Endothelial cell of umbilical vein (primary cell): ENCODE data around the gene ABCC4. TPM values are rescaled to one million over a fixed set of nuclear protein-coding genes. Genes with fewer than 3 reads are reported as not detected.

Source experiments
- BruUV-seq: library from RNA; stranded (reverse); fragments of 400-500 nt; replicated peaks from 2 replicates; lab custom pipeline; 2021; lab: Mats Ljungman, UMichigan
- CTCF ChIA-PET: fragments of 300-600, 350-600 bp; sonication (Branson Sonifier 250); formaldehyde crosslinking; loops from one replicate; lab custom pipeline; 2021; ENCODE audit warnings: antibody characterized with exemption, inconsistent platforms; lab: Charles Lee
- POLR2A ChIA-PET: fragments of 300-600, 350-600 bp; sonication (Branson Sonifier 250); formaldehyde crosslinking; loops from one replicate; lab custom pipeline; 2021; ENCODE audit warnings: antibody characterized with exemption, inconsistent platforms; lab: Charles Lee
- DNase-seq: peaks from one replicate; pipeline ENCODE4 v3.0.0-alpha.2; 2011; ENCODE audit warnings: low read depth, low spot score
- FAIRE-seq: peaks from 2 replicates; lab custom pipeline; 2011; peaks lifted over from hg19 to GRCh38; lab: Jason Lieb, UNC
- H2AFZ ChIP-seq: 2 replicates; pipeline ENCODE4 v1.6.0; 2012; ENCODE audit warnings: low read depth, low read length, control low read depth, inconsistent platforms
- H3K27ac ChIP-seq: 2 replicates; pipeline ENCODE4 v1.5.1; 2011; ENCODE audit warnings: low read depth, mild to moderate bottlenecking, control low read depth, low read length, moderate library complexity; ENCODE audit not compliant: insufficient read depth
- H3K27me3 ChIP-seq, 2 experiments: 2 replicates each; pipeline versions ENCODE4 v1.6.0 to v1.6.1; 2011; ENCODE audit warnings: low read length in 2 of 2, mixed read lengths in 1 of 2; ENCODE audit not compliant: control insufficient read depth in 2 of 2, insufficient read depth in 2 of 2
- H3K36me3 ChIP-seq, 2 experiments: 2 replicates in 1 of 2; 3 replicates in 1 of 2; pipeline ENCODE4 v1.5.1; 2011; ENCODE audit warnings: low read length in 2 of 2, mild to moderate bottlenecking in 1 of 2, moderate library complexity in 1 of 2; ENCODE audit not compliant: control insufficient read depth in 2 of 2, insufficient read depth in 2 of 2; ENCODE audit errors: extremely low read depth in 1 of 2
- H3K4me1 ChIP-seq: 3 replicates; pipeline ENCODE4 v1.5.1; 2011; ENCODE audit warnings: mild to moderate bottlenecking, low read length; ENCODE audit not compliant: control insufficient read depth, insufficient read depth; ENCODE audit errors: extremely low read depth
- H3K4me2 ChIP-seq: 2 replicates; pipeline ENCODE4 v1.6.1; 2011; ENCODE audit warnings: low read length, control low read depth, mixed read lengths; ENCODE audit not compliant: insufficient read depth
- H3K4me3 ChIP-seq, 3 experiments: fragments of 200-600 bp in 1 of 3; sonication (generic), shearing (Covaris generic) in 1 of 3; replicated peaks in 1 of 3; 2 replicates each; pipeline ENCODE4 v1.5.1; 2011 to 2016; ENCODE audit warnings: control low read depth in 3 of 3, low read length in 3 of 3, mild to moderate bottlenecking in 2 of 3, inconsistent platforms in 1 of 3, low read depth in 1 of 3, moderate library complexity in 1 of 3; ENCODE audit not compliant: insufficient read depth in 1 of 3
- H3K79me2 ChIP-seq: 2 replicates; pipeline ENCODE4 v1.6.0; 2012; ENCODE audit warnings: low read length, inconsistent platforms; ENCODE audit not compliant: control insufficient read depth, insufficient read depth
- H3K9ac ChIP-seq: replicated peaks from 2 replicates; pipeline ENCODE3; 2011; ENCODE audit warnings: low read length, control low read depth; ENCODE audit not compliant: insufficient read depth; ENCODE audit errors: extremely low read depth
- H3K9me1 ChIP-seq: replicated peaks from 3 replicates; pipeline ENCODE4 v1.6.0; 2011; ENCODE audit warnings: mild to moderate bottlenecking, low read length; ENCODE audit not compliant: control insufficient read depth, insufficient read depth; ENCODE audit errors: extremely low read depth
- H3K9me3 ChIP-seq: replicated peaks from 2 replicates; pipeline ENCODE4 v1.5.1; 2012; ENCODE audit warnings: low read length, inconsistent platforms; ENCODE audit not compliant: control insufficient read depth, insufficient read depth
- H4K20me1 ChIP-seq: replicated peaks from 2 replicates; pipeline ENCODE3; 2011; ENCODE audit warnings: mild to moderate bottlenecking, low read length; ENCODE audit not compliant: control insufficient read depth, insufficient read depth; ENCODE audit errors: extremely low read depth
- CTCF ChIP-seq, 2 donors: IDR thresholded peaks; 1 replicate in 1 of 2; 2 replicates in 1 of 2; pipeline ENCODE4 v1.5.1; 2011; ENCODE audit warnings: low read length in 2 of 2, mild to moderate bottlenecking in 2 of 2, moderate library complexity in 2 of 2, control low read depth in 1 of 2, inconsistent platforms in 1 of 2, low read depth in 1 of 2; ENCODE audit not compliant: insufficient read depth in 1 of 2; ENCODE audit errors: extremely low read depth in 1 of 2
- EZH2 ChIP-seq: IDR thresholded peaks from 2 replicates; pipeline ENCODE4 v1.6.1; 2012; ENCODE audit warnings: borderline replicate concordance, low read depth, mild to moderate bottlenecking, moderate library complexity, low read length, inconsistent platforms; ENCODE audit not compliant: severe bottlenecking
- FOS ChIP-seq: IDR thresholded peaks from 2 replicates; pipeline ENCODE4 v1.6.1; 2011; ENCODE audit warnings: mild to moderate bottlenecking, low read length, moderate library complexity, borderline replicate concordance; ENCODE audit not compliant: insufficient read depth
- GATA2 ChIP-seq: IDR thresholded peaks from 2 replicates; pipeline ENCODE4 v1.7.0; 2011; ENCODE audit warnings: low read depth, mild to moderate bottlenecking, moderate library complexity, mixed read lengths, low read length; ENCODE audit not compliant: insufficient read length, insufficient read depth
- JUN ChIP-seq: IDR thresholded peaks from 2 replicates; pipeline ENCODE4 v1.6.1; 2011; ENCODE audit warnings: borderline replicate concordance, low read depth; ENCODE audit not compliant: insufficient read length, insufficient read depth
- MAX ChIP-seq: IDR thresholded peaks from 2 replicates; pipeline ENCODE4 v1.6.1; 2011; ENCODE audit not compliant: insufficient read depth, insufficient read length
- MYC ChIP-seq: IDR thresholded peaks from one replicate; pipeline ENCODE4 v1.6.1; 2011; ENCODE audit warnings: mild to moderate bottlenecking, low read depth, low read length
- POLR2A ChIP-seq: IDR thresholded peaks from 2 replicates; pipeline ENCODE4 v1.6.1; 2012; ENCODE audit warnings: low read depth, mild to moderate bottlenecking, control low read depth, low read length
- POLR2AphosphoS5 ChIP-seq: IDR thresholded peaks from 2 replicates; pipeline ENCODE4 v1.6.1; 2012; ENCODE audit warnings: low read depth, mild to moderate bottlenecking, control low read depth, low read length, moderate library complexity; ENCODE audit not compliant: insufficient read depth
- dilution Hi-C: fragments of 300-500 bp; cut with MboI; formaldehyde crosslinking; loops from one replicate; pipeline ENCODE4 v1.15.0; 2019; ENCODE audit warnings: low sequenced_read_pairs; ENCODE audit not compliant: extremely low pct_ligation_motif_present
- intact Hi-C: fragments of 100-400 bp; cut with micrococcal nuclease; formaldehyde crosslinking; loops from one replicate; pipeline ENCODE4 v1.10.0; 2022
- polyA plus RNA-seq, 4 experiments: library from polyadenylated mRNA; depleted of rRNA in 3 of 4; stranded (reverse) in 3 of 4; unstranded in 1 of 4; fragments of >200 nt; gene quantifications; 2 replicates each; pipeline versions ENCODE4 v1.2.1 to v1.2.3, GENCODE V29; 2011 to 2012; ENCODE audit warnings: missing spikeins in 1 of 4
- total RNA-seq: library from RNA; stranded (reverse); gene quantifications from 2 replicates; pipeline ENCODE4 v1.2.3, GENCODE V29; 2021

The ABCC4 gene
- total and polyA plus RNA-seq, 2 donors (not counting 3 experiments of a cell fraction or from before 2014, with no cell fraction given): 9.2 to 15.9 TPM

GRCh38 chr13:95007322-95007721 lies 293.9 kb downstream of the ABCC4 start:
- intact Hi-C loops: no loop called here
- POLR2A ChIA-PET: no interaction called here

More at GRCh38 chr13:95007322-95007721, 293.9 kb downstream of the ABCC4 start:
- Histone ChIP-seq H3K36me3 (no peaks in the 10 kb centered on the region), H3K4me1 (no peaks in the 10 kb centered on the region), H3K4me3 (no peak overlapping the region), H3K9me1 (no peaks in the 10 kb centered on the region), H3K9me3 (no peaks in the 10 kb centered on the region), H3K4me2 (no peak overlapping the region), H3K9ac (no peak overlapping the region), H4K20me1 (peaks cover 2% of the 10 kb centered on the region), H2AFZ (no peak overlapping the region), H3K27ac (no peak overlapping the region), H3K27me3 (no peaks in the 10 kb centered on the region), H3K79me2 (no peaks in the 10 kb centered on the region)
- DNase-seq: no peak
- TF ChIP-seq MAX: no peak
- no peak for TF ChIP-seq POLR2AphosphoS5
- TF ChIP-seq EZH2: no peak
- TF ChIP-seq JUN: no peak
- TF ChIP-seq MYC: no peak
- no peak for TF ChIP-seq GATA2
- no peak for TF ChIP-seq FOS
- no peak for TF ChIP-seq POLR2A
- TF ChIP-seq CTCF (IDR thresholded peaks at IDR 0.05; ENCODE audit: extremely low read depth in 1 of 2, insufficient read depth in 1 of 2, low read depth in 1 of 2, low read length in 2 of 2): no peak
- no peak for FAIRE-seq
- no TSS peak for BruUV-seq
- CTCF ChIA-PET: no interaction called here
- dilution Hi-C loops: no loop called here
